ENCODE results near the gene BAG1.

BAG1 gene

DNA sequence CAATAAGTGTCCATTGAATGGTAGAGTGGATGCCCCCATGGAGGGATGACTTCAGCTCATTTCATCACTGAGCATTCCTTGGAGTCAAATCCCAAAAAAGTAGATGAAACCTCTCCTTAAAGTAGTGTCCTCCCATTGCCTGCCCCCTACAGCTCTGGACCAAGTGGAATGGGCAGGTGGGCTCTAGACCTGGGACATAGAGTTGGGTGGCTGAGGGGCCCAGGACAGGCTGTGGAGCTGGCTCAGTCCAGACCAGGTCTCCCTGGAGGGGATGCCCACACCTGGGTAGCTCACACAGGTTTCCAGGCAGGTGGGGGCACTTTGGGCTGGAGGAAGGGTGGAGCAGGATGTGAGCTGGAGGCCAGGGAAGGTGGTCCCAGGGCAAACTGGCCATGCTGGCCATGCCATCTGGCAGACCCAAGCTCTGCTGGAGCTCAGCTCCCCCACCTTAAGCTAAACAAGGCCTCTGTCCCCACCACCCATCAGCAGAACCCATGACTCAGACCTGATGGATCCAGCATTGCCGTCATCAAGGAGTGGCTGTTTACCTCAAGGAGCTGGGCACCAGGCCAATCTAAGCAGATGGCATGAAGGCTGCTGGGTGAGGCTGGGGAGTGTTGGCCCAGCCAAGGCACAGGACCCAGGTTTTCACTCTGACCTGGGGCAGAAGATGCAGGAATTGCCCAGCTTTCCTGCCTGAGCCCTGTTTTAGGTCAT, 30.7 kb downstream of the BAG1 start:
- Histone ChIP-seq H3K4me1 (ENCODE audit: control insufficient read depth, insufficient read depth, low read depth, low read length) (peaks cover 24% of the 10 kb centered on the region), H3K23ac (ENCODE audit: low read length in 2 of 2) (no peak overlapping the region), H3K36me3 (ENCODE audit: control insufficient read depth in 1 of 2, insufficient read depth in 2 of 2, low read depth in 1 of 2, low read length in 2 of 2) (no peaks in the 10 kb centered on the region), H3K4me3 (ENCODE audit: insufficient read depth in 1 of 2, low read depth in 1 of 2, low read length in 2 of 2) (no peak overlapping the region), H2BK120ac (ENCODE audit: low read depth, low read length) (no peak overlapping the region), H3K4ac (ENCODE audit: low read depth in 1 of 2, low read length in 2 of 2) (no peak overlapping the region), H4K91ac (ENCODE audit: low read length) (peak overlapping the region; percentile 8), H3K9me3 (ENCODE audit: control insufficient read depth, low read length) (no peaks in the 10 kb centered on the region), H3K9ac (ENCODE audit: low read length) (no peak overlapping the region), H3K27ac (ENCODE audit: low read length, poor library complexity, severe bottlenecking) (no peak overlapping the region), H3K18ac (ENCODE audit: low read depth in 1 of 2, low read length in 2 of 2) (no peak overlapping the region), H2BK15ac (ENCODE audit: low read depth, poor library complexity, severe bottlenecking) (no peak overlapping the region), H3K4me2 (ENCODE audit: low read length, poor library complexity, severe bottlenecking) (no peak overlapping the region), H2AK5ac (ENCODE audit: low read length, severe bottlenecking) (peak overlapping the region; percentile 1), H2BK5ac (ENCODE audit: low read depth, low read length, poor library complexity, severe bottlenecking) (no peak overlapping the region), H3K27me3 (ENCODE audit: control insufficient read depth in 1 of 2, insufficient read depth in 1 of 2, low read length in 2 of 2) (peaks cover 4 to 21% of the 10 kb centered on the region in 2 experiments), H3K79me1 (replicated peaks; ENCODE audit: low read length, poor library complexity, severe bottlenecking) (no peaks in the 10 kb centered on the region), H2BK12ac (ENCODE audit: low read length in 2 of 2) (no peak overlapping the region), H4K8ac (ENCODE audit: low read length) (no peak overlapping the region), H3K14ac (ENCODE audit: low read length in 2 of 2) (peak overlapping the region in 1 of 2 experiments; percentile 26), H2AFZ (ENCODE audit: low read depth, low read length) (no peak overlapping the region)
- 7% methylated on average over 1 of the region's 1 CpG for WGBS
- peak; percentile 82 for DNase-seq

DNA sequence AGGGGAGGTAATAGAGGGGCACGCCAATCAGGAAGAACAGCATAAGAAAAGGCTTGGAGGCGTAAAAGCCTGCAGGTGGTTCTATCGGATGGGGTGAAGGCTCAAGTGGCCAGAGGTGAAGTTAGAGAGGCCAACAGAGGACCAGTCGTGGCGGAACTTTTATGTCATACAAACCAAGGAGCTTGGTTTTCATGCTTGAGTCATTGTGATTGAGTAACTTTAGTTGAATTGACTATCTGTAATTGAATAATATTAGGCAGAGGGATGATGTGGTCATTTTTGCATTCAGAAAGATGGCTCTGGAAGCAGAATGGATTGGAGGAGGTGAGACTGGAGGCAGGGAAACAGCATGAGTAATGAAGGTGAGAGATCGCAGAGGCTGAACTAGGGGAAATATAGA, 31.7 kb downstream of the BAG1 start:
- no peak overlapping the region for H4K8ac ChIP-seq (ENCODE audit: low read length)
- H3K23ac ChIP-seq (ENCODE audit: low read length in 2 of 2), result no peak overlapping the region
- no peaks in the 10 kb centered on the region for H3K36me3 ChIP-seq (ENCODE audit: control insufficient read depth in 1 of 2, insufficient read depth in 2 of 2, low read depth in 1 of 2, low read length in 2 of 2)
- H3K4me3 ChIP-seq (ENCODE audit: insufficient read depth in 1 of 2, low read depth in 1 of 2, low read length in 2 of 2), result no peak overlapping the region
- H2BK120ac ChIP-seq (ENCODE audit: low read depth, low read length), result no peak overlapping the region
- no peak overlapping the region for H2AK5ac ChIP-seq (ENCODE audit: low read length, severe bottlenecking)
- H3K9me3 ChIP-seq (ENCODE audit: control insufficient read depth, low read length), result no peaks in the 10 kb centered on the region
- peaks cover 6 to 31% of the 10 kb centered on the region in 2 experiments for H3K27me3 ChIP-seq (ENCODE audit: control insufficient read depth in 1 of 2, insufficient read depth in 1 of 2, low read length in 2 of 2)
- no peak overlapping the region for H4K91ac ChIP-seq (ENCODE audit: low read length)
- peaks cover 26% of the 10 kb centered on the region for H3K4me1 ChIP-seq (ENCODE audit: control insufficient read depth, insufficient read depth, low read depth, low read length)
- H3K27ac ChIP-seq (ENCODE audit: low read length, poor library complexity, severe bottlenecking), result no peak overlapping the region
- H2BK5ac ChIP-seq (ENCODE audit: low read depth, low read length, poor library complexity, severe bottlenecking), result no peak overlapping the region
- H2BK15ac ChIP-seq (ENCODE audit: low read depth, poor library complexity, severe bottlenecking), result no peak overlapping the region
- no peaks in the 10 kb centered on the region for H3K79me1 ChIP-seq (replicated peaks; ENCODE audit: low read length, poor library complexity, severe bottlenecking)
- H3K4ac ChIP-seq (ENCODE audit: low read depth in 1 of 2, low read length in 2 of 2), result no peak overlapping the region
- no peak overlapping the region for H3K9ac ChIP-seq (ENCODE audit: low read length)
- no peak overlapping the region for H2BK12ac ChIP-seq (ENCODE audit: low read length in 2 of 2)
- H3K4me2 ChIP-seq (ENCODE audit: low read length, poor library complexity, severe bottlenecking), result no peak overlapping the region
- no peak for DNase-seq
- H2AFZ ChIP-seq (ENCODE audit: low read depth, low read length), result no peak overlapping the region
- WGBS, result 90% methylated on average over 6 of the region's 6 CpGs
- no peak overlapping the region for H3K14ac ChIP-seq (ENCODE audit: low read length in 2 of 2)
- no peak overlapping the region for H3K18ac ChIP-seq (ENCODE audit: low read depth in 1 of 2, low read length in 2 of 2)

DNA sequence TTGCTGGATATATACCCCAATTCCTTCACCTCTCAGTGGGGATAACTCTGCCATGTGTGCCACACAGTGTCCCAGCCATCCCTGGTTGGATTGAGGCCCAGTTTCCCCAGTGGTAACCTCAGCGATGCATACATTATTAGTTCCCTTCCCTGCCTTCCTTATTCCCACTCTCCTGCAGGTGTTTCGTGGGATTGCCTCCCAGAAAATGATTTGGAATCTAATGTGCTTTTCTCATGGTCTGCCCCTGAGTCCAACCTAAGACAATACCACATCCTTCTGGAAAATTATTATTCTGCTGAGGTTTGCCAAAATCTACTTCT, 32.9 kb downstream of the BAG1 start:
- Histone ChIP-seq H3K36me3 (ENCODE audit: control insufficient read depth in 1 of 2, insufficient read depth in 2 of 2, low read depth in 1 of 2, low read length in 2 of 2) (no peaks in the 10 kb centered on the region), H3K14ac (ENCODE audit: low read length in 2 of 2) (no peak overlapping the region), H3K27me3 (ENCODE audit: control insufficient read depth in 1 of 2, insufficient read depth in 1 of 2, low read length in 2 of 2) (peaks cover 6 to 32% of the 10 kb centered on the region in 2 experiments), H2BK12ac (ENCODE audit: low read length in 2 of 2) (no peak overlapping the region), H2AK5ac (ENCODE audit: low read length, severe bottlenecking) (no peak overlapping the region), H2AFZ (ENCODE audit: low read depth, low read length) (no peak overlapping the region), H2BK120ac (ENCODE audit: low read depth, low read length) (no peak overlapping the region), H3K18ac (ENCODE audit: low read depth in 1 of 2, low read length in 2 of 2) (no peak overlapping the region), H3K79me1 (replicated peaks; ENCODE audit: low read length, poor library complexity, severe bottlenecking) (no peaks in the 10 kb centered on the region), H3K4ac (ENCODE audit: low read depth in 1 of 2, low read length in 2 of 2) (no peak overlapping the region), H2BK15ac (ENCODE audit: low read depth, poor library complexity, severe bottlenecking) (no peak overlapping the region), H3K9ac (ENCODE audit: low read length) (no peak overlapping the region), H3K27ac (ENCODE audit: low read length, poor library complexity, severe bottlenecking) (no peak overlapping the region), H4K91ac (ENCODE audit: low read length) (no peak overlapping the region), H3K23ac (ENCODE audit: low read length in 2 of 2) (no peak overlapping the region), H3K4me2 (ENCODE audit: low read length, poor library complexity, severe bottlenecking) (no peak overlapping the region), H4K8ac (ENCODE audit: low read length) (no peak overlapping the region), H3K9me3 (ENCODE audit: control insufficient read depth, low read length) (no peaks in the 10 kb centered on the region), H2BK5ac (ENCODE audit: low read depth, low read length, poor library complexity, severe bottlenecking) (no peak overlapping the region), H3K4me3 (ENCODE audit: insufficient read depth in 1 of 2, low read depth in 1 of 2, low read length in 2 of 2) (no peak overlapping the region), H3K4me1 (ENCODE audit: control insufficient read depth, insufficient read depth, low read depth, low read length) (peaks cover 26% of the 10 kb centered on the region)
- 85% methylated on average over 2 of the region's 2 CpGs for WGBS
- DNase-seq, result no peak

DNA sequence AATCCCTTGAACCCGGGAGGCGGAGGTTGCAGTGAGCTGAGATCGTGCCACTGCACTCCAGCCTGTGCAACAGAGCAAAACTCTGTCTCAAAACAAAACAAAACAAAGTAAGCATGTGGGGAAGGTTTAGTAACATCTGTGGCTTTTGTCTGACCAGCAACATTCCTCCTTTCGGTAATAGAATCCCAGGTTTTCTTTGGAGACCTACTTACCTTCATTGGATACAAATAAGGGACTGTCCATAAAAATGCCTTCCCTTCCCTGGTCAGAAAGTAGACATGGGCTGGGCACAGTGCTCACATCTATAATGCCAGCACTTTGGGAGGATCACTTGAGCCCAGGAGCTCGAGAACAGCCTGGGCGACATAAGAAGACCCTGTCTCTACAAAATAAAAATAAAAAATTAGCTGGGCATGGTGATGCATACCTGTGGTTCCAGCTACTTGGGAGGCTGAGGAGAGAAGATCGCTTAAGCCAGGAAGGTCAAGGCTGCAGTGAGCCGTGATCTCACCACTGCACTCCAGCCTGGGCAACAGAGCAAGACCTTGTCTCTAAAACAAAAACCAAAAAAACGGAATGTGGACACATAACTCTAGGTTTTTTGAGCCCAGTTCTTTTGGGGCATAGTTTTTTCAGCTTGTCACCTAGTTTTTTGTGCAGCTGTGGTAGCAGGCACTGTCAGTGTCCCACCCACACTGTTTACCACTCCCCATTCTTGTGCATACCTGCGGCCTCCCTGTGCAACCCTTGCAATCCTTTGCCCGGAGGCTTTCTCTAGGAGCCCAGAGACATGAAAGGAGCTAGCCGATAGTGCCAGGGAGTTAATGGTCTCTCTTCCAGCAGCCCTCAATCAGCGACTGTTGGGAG, 33.5 kb downstream of the BAG1 start:
- Histone ChIP-seq H2AFZ (ENCODE audit: low read depth, low read length) (no peak overlapping the region), H4K8ac (ENCODE audit: low read length) (no peak overlapping the region), H3K27me3 (ENCODE audit: control insufficient read depth in 1 of 2, insufficient read depth in 1 of 2, low read length in 2 of 2) (peaks cover 6 to 32% of the 10 kb centered on the region in 2 experiments), H2BK12ac (ENCODE audit: low read length in 2 of 2) (no peak overlapping the region), H3K79me1 (replicated peaks; ENCODE audit: low read length, poor library complexity, severe bottlenecking) (no peaks in the 10 kb centered on the region), H3K23ac (ENCODE audit: low read length in 2 of 2) (no peak overlapping the region), H4K91ac (ENCODE audit: low read length) (no peak overlapping the region), H3K4me1 (ENCODE audit: control insufficient read depth, insufficient read depth, low read depth, low read length) (peaks cover 24% of the 10 kb centered on the region), H2BK120ac (ENCODE audit: low read depth, low read length) (no peak overlapping the region), H2BK15ac (ENCODE audit: low read depth, poor library complexity, severe bottlenecking) (no peak overlapping the region), H2AK5ac (ENCODE audit: low read length, severe bottlenecking) (no peak overlapping the region), H3K9ac (ENCODE audit: low read length) (no peak overlapping the region), H3K14ac (ENCODE audit: low read length in 2 of 2) (no peak overlapping the region), H3K18ac (ENCODE audit: low read depth in 1 of 2, low read length in 2 of 2) (no peak overlapping the region), H3K27ac (ENCODE audit: low read length, poor library complexity, severe bottlenecking) (peak overlapping the region; percentile 2), H3K4me3 (ENCODE audit: insufficient read depth in 1 of 2, low read depth in 1 of 2, low read length in 2 of 2) (no peak overlapping the region), H3K9me3 (ENCODE audit: control insufficient read depth, low read length) (no peaks in the 10 kb centered on the region), H3K4ac (ENCODE audit: low read depth in 1 of 2, low read length in 2 of 2) (no peak overlapping the region), H2BK5ac (ENCODE audit: low read depth, low read length, poor library complexity, severe bottlenecking) (no peak overlapping the region), H3K4me2 (ENCODE audit: low read length, poor library complexity, severe bottlenecking) (no peak overlapping the region), H3K36me3 (ENCODE audit: control insufficient read depth in 1 of 2, insufficient read depth in 2 of 2, low read depth in 1 of 2, low read length in 2 of 2) (no peaks in the 10 kb centered on the region)
- DNase-seq, result peak; percentile 25
- WGBS, result 88% methylated on average over 11 of the region's 13 CpGs
